ENCODE measurements around the gene HNRNPF. TPM values are rescaled to one million over a fixed set of nuclear protein-coding genes. Genes with fewer than 3 reads are reported as not detected.

HNRNPF gene
- polyA plus RNA-seq, 2 of the 4 experiments (the other 2 are of a cell fraction): 228 to 271 TPM

GRCh38 chr10:43386549-43386948 lies 22.4 kb downstream of the HNRNPF start:
- H3K4me2 ChIP-seq: no peak overlapping the region
- CTCF ChIA-PET: interaction anchor here (1.0 to 1.6 kb wide), 3 partner anchors 9 to 75 kb away, joined by 3 to 6 read pairs (median 3); no protein-coding TSS in a partner anchor
- TF ChIP-seq MYC (IDR thresholded peaks at IDR 0.05; ENCODE audit: borderline replicate concordance, low read length) (no peak), ATOH8 (CRISPR knock-in tag; IDR thresholded peaks at IDR 0.05; ENCODE audit: low read depth) (no peak), HOXA7 (CRISPR knock-in tag; IDR thresholded peaks at IDR 0.05) (no peak), RFX5 (IDR thresholded peaks at IDR 0.05) (no peak), TP53 (CRISPR knock-in tag; IDR thresholded peaks at IDR 0.05) (no peak), HEYL (CRISPR knock-in tag; IDR thresholded peaks at IDR 0.05) (no peak), RCOR1 (IDR thresholded peaks at IDR 0.05; ENCODE audit: low read depth, low read length) (no peak), MAZ (IDR thresholded peaks at IDR 0.05; ENCODE audit: borderline replicate concordance, low read depth, low read length) (no peak), EHF (CRISPR knock-in tag; IDR thresholded peaks at IDR 0.05) (no peak), HES2 (IDR thresholded peaks at IDR 0.05) (no peak), KDM1A (IDR thresholded peaks at IDR 0.05; ENCODE audit: low read depth) (no peak), POLR2AphosphoS2 (conservative IDR thresholded peaks at IDR 0.05; ENCODE audit: low read length) (no peak), REST (IDR thresholded peaks at IDR 0.05) (no peak), CHD2 (IDR thresholded peaks at IDR 0.05; ENCODE audit: low read length, partially characterized antibody) (no peak), E2F6 (IDR thresholded peaks at IDR 0.05; ENCODE audit: borderline replicate concordance, low read depth) (no peak), CEBPB (IDR thresholded peaks at IDR 0.05) (no peak), NR3C1 (IDR thresholded peaks at IDR 0.05) (no peak), ELK1 (IDR thresholded peaks at IDR 0.05; ENCODE audit: low read depth, low read length) (no peak)
- no peak for ATAC-seq
- POLR2A ChIA-PET: interaction anchor here (0.6 kb wide), 1 partner anchor 9 kb away, joined by 3 read pairs; no protein-coding TSS in a partner anchor
- no peak overlapping the region for H3K4me3 ChIP-seq
- FAIRE-seq: no peak
- no peak for DNase-seq (ENCODE audit: low read depth in 1 of 2, low spot score in 1 of 2)
- no peak overlapping the region for H3K27ac ChIP-seq
- WGBS (ENCODE audit: missing lambda C conversion rate): 96% methylated on average over 4 of the region's 4 CpGs
- H3K9me3 ChIP-seq: no peaks in the 10 kb centered on the region
- H3K4me1 ChIP-seq: peaks cover 24% of the 10 kb centered on the region

GRCh38 chr10:43385412-43386004 lies 23.5 kb downstream of the HNRNPF start:
- TF ChIP-seq JUN (IDR thresholded peaks at IDR 0.05) (no peak), ZSCAN20 (CRISPR knock-in tag; IDR thresholded peaks at IDR 0.05) (no peak), MAZ (IDR thresholded peaks at IDR 0.05; ENCODE audit: borderline replicate concordance, low read depth, low read length) (no peak), MAFK (IDR thresholded peaks at IDR 0.05; ENCODE audit: partially characterized antibody) (peak; percentile 65)
- DNase-seq (ENCODE audit: low read depth in 1 of 2, low spot score in 1 of 2) (no peak), FAIRE-seq (no peak), ATAC-seq (no peak)
- no peaks in the 10 kb centered on the region for H3K9me3 ChIP-seq
- WGBS (ENCODE audit: missing lambda C conversion rate): 92% methylated on average over 5 of the region's 5 CpGs
- H3K27ac ChIP-seq: no peak overlapping the region
- H3K4me3 ChIP-seq: no peak overlapping the region
- H3K4me1 ChIP-seq: peaks cover 24% of the 10 kb centered on the region
- ChIA-PET CTCF (interaction anchor here (1.6 kb wide), 1 partner anchor 10 kb away, joined by 6 read pairs; no protein-coding TSS in a partner anchor), POLR2A (interaction anchor here (0.8 kb wide), 1 partner anchor 11 kb away, joined by 4 read pairs; no protein-coding TSS in a partner anchor)
- H3K4me2 ChIP-seq: no peak overlapping the region

All from A549 (cell line).